A172 (cell line): ENCODE data around the gene SF1. TPM values are rescaled to one million over a fixed set of nuclear protein-coding genes. Genes with fewer than 3 reads are reported as not detected.

Experiments
- DNase-seq: peaks from one replicate; pipeline ENCODE4 v3.0.0-alpha.2; 2015; ENCODE audit warnings: low spot score
- total RNA-seq: library from RNA; depleted of rRNA; stranded (reverse); fragments of >200 nt; shearing (Covaris generic); gene quantifications from 2 replicates; pipeline ENCODE4 v1.2.3, GENCODE V29; 2014

Gene SF1
- total RNA-seq, 1 experiment from 2014 or later = 61.8 TPM

DNA sequence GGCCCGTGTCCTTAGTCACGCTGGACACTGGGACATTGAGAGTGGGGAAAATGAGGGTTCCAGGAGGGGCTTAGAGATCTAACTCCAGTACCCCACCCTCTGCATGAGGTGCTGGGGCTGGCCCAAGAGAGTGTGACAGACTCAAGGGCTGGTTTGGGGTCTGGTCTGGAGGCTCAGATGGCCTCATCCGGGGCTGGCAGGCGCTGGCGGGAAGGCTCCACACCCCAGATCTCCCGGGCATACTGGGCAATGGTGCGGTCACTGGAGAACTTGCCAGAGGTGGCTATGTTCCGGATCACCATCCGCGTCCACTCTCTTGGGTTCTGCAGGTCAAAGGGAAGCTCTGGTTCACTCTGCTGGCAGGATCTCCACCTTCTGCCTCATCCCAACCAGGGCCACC lies 31.9 kb downstream of the SF1 start:
- no peak for DNase-seq

DNA sequence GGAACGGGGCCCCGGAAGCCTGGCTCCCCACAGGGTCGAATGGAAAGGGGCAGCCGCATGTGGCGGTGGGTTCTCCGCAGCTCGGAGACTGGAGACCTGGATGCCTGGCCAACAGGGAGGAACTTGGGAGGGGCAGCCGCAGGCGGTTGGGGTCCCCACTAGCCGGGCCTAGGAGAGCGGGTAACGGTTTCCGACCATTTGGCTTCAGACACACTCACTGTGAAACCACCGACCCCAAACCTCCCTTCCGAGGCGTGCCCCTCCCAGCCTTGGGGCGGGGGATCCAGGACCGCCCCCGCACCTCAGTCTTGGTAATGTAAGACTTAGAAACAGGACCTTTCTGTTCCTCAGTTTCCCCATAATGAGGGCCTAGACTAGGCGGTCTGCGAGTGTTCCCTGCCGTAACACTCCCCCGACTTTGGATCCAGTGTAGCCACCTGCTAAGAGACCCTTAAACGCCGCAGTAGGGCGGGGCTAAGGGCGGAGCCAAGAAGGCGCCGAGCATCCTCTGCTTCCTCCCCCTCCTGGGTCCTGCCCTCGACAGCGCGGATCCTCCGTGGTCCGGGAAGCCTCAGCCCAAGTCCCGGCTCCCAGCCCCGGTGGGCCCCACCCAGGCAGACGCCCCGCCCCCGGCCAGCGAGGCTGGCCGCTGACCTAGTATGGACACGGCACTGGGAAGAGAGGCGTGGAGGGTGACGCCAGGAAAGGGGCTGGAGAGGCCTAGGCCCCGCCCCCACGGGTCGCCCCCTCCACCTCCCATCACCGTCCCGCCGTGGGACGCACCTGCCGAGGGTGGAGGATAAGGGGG lies 32.6 kb downstream of the SF1 start:
- no peak for DNase-seq

DNA sequence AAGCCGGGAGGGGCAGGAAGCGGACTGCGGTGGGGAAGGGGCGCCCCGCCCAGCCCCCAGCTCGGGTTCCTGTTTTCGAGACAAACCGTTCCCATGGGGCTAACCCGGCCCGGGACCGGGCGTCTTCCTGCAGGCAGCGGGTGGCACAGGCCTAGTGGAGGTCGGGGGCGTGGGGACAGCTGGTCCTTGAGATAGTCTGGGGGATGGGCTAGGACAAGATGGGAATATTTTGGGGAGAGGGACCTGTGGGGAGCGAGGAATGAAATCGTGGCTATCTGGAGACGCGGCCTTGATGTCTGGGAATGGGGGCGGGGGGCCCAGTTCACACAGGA lies 33.2 kb downstream of the SF1 start:
- no peak for DNase-seq

DNA sequence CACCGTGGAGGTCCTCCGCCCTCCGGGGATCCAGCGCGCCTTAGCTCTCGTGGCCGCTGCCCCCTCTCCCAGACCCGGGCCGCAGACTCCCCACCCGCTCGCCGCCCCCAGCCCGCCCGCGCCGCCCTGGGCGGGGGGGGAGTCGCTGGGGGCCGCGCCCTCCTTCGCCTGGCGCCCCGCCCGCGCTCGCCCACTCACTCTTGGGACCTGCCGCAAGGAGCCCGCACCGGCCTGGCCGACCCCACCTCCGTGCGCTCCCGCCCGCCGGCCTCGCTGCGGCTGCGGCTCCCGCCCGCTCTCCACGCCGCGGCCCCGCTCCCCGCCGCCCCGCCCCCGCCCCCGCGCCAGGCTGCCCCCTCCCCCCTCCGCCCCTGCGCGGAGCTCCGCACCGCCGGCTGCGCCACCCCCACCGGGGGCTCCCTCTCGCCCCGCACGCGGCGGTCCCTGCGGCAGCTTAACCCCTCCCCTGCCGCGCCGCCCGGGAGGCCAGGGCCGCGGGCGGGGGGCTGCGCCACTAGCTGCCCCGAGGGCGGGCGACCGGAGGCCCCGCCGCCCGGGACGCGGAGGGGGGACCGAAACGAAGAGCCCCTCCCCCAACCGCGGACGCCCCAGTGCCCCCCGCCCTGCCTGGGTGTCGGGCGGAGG lies 33.7 kb downstream of the SF1 start:
- DNase-seq = no peak

DNA sequence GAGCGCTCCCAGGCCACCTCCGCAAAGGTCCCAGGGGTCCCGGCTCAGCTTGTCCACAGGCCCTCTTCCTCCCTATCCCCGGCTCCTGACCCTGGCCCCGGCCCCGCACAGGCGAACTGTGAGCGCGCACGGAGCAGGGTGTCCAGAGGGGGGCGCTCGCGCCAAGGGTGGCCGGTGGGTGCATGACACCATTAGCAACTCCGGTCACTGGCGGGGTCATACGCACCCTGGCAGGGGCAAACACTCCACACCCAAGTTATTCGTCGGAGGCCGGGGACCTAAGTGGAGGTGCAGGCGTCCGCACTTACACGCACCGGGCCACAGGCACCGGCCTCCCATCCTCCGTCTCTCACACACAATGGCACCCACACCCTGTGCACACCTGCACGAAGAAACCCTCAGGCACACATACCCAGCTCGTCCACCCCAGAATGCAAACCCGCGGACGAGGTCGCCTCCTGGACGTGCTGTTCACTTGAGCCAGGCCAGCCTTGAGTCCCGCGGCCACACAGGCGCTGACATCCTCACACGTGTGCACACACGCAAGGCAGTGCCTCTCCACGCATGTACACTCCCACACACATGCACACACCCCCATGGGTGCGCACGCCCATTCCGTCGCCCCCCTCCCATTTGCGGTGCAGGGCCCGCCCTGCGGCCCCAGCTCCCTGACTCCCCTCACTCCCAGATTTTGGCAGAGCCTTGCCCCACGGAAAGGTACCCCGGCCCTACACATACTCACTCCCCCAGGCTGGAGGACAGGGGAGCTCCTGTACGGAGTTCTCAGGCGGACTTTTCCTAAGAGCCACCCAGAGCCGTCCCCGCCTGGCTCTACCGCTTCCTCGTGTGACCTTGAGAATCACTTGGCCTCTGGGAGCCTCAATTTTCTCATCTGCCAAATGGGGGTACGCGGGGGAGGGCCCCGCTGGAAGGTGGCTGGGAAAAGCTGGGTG lies 34.5 kb downstream of the SF1 start, which contains the start of gene RASGRP2:
Gene RASGRP2, minus strand, starts transcription at position 552 of the 953 bp plus-strand sequence. CDS start 1,276 bp downstream, outside the sequence.
- no peak for DNase-seq

DNA sequence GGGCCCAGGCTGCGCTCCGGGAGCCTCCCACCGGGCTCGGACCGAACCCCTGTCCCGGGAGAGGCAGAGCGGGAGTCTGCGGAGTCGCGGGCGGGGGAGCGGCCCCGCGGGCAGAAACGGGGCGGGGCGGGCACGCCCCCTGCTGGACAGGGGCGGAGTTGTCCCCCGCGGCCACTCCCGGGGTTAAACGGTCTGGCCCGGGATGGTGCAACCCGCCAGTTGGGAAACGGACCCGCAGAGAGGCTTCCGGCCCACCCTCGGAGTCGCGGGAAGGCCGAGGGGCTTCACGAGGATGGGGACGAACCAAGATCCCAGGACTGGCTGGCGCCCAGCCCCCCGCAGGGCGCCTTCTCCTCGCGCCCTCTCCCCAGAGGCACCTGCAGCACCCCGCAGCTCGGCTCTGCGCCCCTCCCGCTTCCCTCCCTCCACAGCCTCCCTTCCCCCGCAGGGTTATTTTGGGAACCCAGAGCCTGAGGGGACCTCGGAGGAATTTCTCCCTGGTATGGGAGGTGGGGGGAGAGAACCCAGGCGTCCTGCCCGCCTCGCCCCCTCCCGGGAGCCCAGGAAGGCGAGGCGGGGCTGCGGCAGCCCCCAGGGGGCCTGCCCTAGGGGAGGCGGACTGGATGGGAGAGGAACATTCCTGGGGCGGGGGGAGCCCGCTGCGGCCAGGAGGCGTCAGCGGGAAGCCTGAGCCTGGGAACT lies 35.3 kb downstream of the SF1 start:
- peak; percentile 35 for DNase-seq

DNA sequence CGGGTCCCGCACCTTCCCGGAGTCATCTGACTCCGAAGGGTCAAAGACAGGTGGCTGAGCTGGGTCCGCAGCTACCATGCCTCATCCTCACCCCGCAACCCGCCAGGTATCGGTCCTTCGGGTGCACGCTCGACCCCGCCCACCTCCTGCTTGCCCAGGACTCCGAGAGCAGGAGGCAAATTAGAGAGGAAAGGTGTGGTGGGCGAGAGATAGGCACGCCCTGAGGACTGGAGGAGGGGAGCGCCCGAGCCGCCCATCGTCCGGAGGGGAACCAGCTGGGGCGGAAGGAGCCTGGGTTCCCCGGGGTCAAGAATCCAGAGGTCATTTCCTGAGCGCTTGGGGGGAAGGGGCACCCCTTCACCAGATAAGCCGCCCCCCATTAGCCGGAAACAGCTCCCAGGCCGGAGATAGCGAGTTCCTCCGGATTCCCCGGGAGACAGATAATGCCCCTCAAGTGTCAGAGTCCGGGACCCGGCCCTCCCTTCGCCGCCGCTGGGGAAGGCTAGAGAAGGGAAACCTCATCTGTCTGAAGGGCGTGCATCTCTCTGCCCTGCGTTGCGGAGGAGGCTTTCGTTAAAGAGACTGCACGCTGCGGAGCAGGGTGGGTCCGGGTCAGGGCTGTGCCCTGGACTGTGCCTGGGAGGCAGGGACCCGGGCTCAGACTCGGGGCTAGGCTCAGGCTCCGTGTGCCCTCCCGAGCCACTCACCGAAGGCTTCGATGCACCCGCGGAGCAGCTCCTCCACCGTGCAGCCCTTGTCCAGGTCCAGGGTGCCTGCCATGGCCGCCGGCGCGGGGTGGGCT lies 36.1 kb downstream of the SF1 start:
- no peak for DNase-seq

DNA sequence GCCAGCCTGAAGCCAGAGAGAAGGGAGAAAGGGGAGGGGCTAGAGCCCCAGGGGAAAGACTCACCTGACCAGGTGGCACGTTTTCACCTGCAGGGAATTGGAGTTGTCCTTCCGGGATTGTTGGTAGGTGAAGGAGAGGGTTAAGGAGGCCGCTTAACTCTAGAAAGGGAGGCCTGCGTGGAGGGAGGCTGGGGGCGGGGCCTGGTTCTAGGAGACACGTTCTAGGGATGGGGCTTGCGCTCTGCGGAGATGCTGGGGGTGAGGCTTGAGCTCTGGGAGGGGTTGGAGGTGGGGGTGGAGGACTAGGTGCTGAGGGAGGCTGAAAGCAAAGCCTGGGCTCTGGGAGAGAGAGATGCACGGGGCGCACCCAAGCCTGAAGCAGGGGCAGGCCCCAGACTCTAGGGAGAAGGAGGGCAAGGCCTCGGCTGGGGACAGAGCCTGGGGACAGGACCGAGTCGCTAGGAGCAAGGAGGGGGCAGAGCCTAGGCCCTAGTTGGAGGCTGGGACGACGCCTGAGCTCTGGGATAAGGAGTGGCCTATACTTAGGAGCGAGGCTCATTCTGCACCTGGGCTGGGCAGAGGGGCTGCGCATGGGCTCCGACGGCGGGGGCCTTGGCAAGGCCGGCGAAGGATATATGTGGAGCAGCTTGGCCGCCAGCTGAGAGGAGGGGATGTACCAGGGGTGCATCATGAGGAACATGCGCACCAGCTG lies 36.8 kb downstream of the SF1 start:
- no peak for DNase-seq

DNA sequence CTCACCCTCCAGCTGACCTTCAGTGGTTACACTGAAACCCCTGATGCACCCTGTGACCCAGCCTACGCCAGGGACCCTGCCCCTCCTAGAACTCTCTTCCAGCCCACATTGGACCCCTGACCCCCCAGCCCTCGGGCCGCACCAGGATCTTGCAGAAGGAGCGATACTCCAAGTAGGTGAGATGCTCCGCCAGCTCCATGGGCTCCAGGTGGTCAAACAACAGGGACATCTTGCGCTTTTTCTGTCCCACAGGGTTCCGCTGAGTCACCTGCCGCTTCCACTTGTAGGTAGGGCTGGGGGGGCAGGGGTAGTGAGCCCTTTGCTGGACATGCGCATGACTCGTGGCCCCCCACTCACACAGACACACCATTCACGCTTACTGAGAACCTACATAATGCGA lies 38.5 kb downstream of the SF1 start:
- no peak for DNase-seq

DNA sequence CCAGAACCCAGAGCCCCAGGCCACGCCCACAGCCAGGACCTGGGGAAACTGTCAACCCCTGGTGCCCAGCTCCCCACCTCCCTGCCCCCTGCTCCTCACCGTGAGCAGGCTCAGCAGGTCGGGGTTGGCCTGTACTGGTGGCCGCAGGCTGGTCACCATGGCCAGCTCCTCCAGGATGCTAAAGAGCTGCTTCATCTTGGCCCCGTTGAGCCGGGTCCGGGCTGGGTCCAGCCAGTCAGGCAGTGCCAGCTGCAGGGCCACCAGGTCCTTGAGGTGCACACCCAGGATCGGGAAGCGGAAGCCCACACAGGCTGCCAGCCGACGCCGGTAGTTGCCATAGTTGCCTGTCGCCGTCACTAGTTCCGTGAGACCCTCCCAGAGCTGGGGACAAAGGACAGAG lies 41.7 kb downstream of the SF1 start:
- no peak for DNase-seq

DNA sequence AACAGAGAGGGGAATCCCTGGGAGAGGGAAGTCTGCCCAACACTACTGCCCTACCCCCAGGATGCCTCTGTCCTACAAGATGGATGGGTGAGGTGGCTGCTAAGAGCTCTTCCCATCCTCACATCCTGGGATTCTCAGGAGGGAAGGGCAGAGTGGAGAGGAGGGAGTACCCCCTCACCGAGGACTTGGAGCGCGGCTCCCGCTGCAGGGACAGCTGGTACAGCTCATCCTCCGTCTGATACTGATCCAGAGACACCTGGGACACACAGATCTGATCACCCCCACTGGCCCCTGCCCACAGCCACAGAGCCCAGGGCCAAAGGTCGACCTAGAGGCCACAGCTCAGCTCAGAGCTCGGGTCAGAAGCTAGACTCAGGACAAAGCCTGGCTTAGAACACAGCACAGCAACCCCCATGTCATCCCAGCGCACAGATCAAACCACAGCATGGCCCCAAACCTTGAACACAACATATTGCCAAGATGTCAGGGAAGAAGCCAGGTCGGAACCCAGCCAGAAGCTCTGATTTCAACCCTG lies 42.5 kb downstream of the SF1 start:
- no peak for DNase-seq

DNA sequence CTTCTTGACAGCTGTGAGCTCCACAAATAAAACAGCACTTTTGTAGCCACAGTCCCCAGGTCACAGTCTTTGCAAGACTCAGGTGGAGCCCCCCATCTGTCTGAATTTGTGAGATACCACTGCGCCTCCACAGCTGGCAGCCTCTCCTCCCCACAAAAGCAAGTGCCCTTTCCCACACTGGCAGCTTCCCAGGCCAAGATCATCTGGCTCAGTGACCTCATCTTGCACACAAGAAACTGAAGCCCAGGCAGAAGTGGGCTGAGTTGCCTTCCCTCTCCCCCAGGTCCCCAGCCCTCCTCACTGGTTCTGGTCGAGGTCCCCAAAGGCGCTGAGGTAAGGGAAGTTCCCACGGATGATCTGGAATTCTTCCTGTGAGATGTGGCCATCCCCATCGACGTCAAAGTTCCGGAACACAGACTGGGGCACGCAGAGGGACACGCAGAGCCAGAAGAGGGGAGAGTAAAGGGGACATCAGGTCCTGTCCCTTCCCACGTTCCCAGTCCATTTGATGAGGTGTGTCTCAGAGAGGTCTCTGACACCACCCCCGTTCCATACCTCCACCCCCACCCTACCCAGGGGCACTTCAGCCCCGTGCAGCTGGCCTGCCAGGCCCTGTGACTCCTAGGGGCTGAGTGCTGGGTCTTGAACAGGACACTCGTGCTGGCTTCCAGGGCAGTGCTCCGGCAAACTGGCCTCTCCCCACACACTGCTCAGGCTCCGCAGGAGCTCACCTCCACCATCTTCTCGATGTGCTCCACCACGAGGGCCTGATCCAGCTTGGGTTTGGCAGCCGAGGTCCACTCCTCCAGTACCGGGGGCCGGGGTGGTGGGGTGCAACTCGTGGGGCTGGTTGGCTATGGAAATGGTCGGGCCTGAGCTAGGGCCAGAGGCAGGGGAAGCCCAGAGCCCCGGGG lies 43.3 kb downstream of the SF1 start:
- DNase-seq = no peak

DNA sequence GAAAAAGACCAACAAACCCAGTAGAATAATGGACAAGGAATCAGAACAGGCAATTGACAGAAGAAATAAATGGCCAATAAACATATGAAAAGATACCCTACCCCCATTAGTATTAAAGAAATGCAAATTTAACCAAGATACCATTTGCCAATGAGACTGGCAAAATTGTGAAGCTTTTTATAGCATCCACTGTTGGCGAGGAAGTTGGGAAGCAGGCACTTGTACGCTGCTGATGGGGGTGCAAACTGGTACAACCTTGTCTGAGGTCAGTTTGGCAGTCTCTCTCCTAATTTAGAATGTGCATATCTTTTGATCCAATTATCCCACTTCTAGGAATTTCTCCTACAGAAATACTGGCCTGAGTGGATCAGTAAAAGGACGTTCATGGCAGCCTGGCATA lies 46.7 kb downstream of the SF1 start:
- no peak for DNase-seq

DNA sequence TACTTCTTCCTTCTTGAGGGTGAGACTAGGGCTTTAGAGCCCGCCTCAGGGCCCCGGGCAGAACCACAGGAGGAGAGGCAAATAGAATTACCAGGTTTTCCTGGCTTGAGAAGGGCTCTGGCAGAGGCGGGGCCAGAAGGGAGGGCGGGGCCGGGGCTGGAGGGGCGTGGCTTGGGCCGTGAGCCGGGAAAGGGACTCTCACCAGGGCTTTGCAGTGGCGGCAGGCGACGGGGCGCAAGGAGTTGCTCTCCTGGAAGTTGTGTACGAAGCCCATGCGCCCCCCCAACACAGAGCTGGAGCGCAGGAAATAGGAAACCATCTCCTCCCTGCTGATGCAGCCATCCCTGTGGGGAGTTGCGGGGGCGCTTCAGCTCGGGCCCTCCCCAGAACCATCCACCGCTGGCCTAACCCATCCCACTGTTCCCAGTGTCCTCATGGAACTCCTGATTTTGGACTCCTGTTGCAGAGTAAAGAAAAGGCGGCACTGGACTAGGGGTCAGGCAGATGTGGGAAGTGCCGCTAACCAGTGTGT lies 48.4 kb downstream of the SF1 start:
- no peak for DNase-seq

DNA sequence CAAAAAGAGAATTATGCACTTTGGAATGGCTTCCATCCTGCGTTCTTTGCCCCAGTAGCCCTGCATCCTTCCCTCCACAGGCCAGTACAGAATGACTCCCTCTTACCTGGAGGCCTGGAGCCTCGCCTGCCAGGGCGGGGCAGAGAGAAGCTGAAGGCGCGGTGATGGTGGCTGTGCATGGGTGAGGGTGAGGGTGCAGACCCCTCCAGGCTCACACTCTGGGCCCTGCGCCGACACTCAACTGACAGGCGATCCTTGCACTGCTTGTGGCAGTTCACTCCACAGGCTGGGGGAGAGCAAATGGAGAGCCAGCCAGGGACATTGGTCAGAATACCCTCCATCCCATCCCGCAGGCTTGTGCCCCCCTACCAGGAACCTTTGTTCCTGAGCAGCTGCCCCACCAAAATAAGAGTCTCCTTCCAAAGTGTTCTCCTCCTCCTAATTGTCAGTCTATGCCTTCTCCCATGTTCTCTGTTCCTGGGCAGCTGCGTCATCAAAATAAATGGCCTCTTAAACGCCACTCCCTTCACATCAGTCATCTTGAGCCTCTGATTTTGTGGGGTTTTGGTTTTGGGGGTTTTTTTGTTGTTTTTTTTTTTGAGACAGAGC lies 49.5 kb downstream of the SF1 start:
- no peak for DNase-seq

DNA sequence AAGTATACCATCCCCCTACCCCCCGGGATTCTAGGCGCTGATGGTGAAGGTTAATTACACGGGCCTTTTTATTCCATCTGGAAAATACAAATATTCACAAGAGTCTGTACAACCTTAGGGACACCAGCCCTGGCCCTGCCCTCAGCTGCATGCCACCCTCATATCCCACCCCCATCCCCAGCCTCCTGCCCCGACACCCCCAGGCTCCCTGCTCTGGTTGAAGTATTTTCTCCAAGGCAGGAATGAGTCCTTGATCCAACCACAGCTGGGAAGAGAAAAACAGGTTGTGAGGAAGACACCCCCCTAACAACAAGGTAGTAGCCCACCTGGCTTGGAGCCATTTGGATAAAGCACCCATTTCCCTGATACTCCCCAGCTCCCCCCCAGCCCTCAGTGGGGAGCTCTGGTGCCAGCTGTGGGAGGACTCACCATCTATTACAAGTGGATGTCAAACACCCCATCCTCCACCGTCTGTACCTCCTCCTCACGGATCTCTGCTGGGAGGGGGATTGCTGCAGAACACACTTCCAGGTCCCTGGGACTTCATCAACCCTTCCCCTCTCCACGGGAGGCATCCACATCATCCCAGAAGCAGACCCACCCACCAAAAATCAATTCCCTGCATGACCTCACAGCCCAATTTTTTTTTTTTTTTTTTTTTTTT lies 51.3 kb downstream of the SF1 start:
- DNase-seq = no peak

DNA sequence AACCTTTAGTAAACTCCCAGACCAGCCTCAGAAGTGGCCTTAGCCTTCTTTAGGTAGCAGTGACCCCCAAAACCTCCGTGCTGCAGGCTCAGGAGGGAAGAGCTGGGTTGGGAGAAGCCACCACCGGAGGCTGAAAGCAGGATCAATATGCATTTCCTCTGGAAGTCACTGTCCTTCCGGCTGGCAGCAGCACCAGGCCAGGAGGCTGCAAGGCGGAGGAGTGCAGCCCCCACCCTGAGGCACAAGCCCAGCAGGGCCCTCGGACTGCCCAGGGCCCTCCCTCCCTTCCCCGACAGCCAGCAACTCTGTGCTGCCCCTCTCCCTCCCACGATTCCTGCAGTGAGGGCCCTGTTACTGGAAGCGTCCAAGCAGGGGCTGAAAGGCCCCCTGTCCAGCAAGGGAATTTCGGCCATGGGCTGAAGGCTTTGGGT lies 52.1 kb downstream of the SF1 start:
- DNase-seq = no peak
